GM08714 (cell line): ENCODE results near the gene LDHAL6B.

Experiments used
- H3K4me3 ChIP-seq: fragments of 200-500 bp; sonication (Bioruptor generic); 2 replicates; pipeline ENCODE4 v1.5.1; 2014; ENCODE audit warnings: mild to moderate bottlenecking, low read length, inconsistent platforms
- ZNF274 ChIP-seq: IDR thresholded peaks from 2 replicates; pipeline ENCODE4 v1.6.1; 2012; ENCODE audit warnings: mild to moderate bottlenecking, low read depth, low read length

LDHAL6B gene

DNA sequence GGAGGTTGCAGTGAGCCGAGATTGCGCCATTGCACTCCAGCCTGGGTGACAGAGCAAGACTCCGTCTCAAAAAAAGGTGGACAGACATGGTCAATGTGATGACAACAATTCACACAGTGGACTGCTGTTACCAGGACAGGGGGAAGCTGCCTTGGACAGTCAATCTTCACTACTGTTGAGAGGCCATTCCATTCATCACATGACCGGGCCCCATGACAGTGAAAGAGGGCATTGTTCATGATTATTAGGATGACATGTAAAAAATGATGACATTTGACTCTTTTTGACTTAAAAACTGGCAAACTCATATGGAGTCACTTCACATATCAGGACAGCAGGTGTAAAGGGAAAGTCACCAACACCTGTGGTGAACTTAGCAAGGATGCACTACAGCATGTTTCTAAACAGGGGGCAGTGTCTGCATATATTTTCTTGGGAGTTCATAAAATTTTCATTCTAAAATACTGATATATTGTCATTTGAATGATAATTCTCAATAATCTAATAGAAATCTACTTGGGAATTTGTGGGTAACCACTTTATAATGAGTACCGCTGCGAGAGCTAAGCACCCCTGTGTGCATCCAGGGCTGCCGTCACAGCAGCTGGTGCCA, 34.2 kb upstream of the LDHAL6B start:
- H3K4me3 ChIP-seq, result no peak overlapping the region
- TF ChIP-seq ZNF274, result no peak

- no peak overlapping the region for H3K4me3 ChIP-seq
- TF ChIP-seq ZNF274, result no peak
Measured at GRCh38 chr15:59173194-59173593, 33.4 kb upstream of the LDHAL6B start.

- H3K4me3 ChIP-seq, result no peak overlapping the region
Measured at GRCh38 chr15:59174151-59174834, 32.4 kb upstream of the LDHAL6B start.

DNA sequence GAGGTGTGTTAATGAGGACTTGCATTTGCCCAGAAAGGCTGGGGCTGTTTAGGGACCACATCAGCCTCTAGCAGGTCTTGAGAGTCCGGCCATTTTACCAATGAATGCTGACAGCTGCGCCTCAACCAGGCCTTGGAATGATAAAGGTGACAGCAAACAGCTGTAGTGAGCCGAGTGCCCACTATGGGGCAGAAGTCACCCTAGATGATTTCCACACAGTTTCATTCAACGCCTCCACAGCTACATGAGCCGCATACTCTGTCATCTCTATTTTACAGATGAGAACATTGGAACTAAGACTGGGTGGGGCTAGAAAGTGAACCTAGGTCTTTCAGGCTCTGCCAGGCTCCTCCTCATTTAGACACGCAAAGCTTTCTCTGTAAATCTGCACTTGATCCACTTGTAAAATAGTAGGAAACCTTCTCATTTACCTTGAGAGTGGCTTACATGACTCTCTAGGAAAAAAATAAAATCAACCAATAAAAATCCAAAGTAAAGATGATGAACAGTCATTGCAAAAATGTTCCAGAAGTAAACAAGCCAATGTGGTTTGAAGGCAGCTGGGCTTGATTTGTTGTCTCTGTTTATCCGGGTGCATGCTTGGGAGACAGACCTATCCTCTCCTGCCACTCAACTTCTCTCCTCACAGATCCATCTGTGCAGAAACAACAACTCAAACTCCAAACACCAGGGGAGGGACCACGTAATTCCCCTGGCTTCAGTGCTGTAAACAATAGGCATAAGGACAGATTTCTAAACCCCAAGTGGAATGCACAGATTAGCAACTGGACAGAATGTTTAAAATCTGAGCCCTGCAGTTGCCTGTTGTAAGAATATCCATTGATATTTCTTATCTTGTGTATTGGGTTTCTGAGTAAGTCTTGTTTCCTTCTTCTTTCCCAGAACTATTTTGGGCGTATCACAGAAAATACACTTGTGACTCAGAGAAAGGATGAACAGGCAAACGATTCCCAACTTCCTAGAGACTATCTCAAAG, 31.5 kb upstream of the LDHAL6B start:
- no peak for TF ChIP-seq ZNF274

More at GRCh38 chr15:59174151-59174834, 32.4 kb upstream of the LDHAL6B start:
- TF ChIP-seq ZNF274, result no peak

GRCh38 chr15:59176653-59177316, 29.9 kb upstream of the LDHAL6B start:
- no peak overlapping the region for H3K4me3 ChIP-seq

More for the DNA sequence above, 31.5 kb upstream of the LDHAL6B start:
- no peak overlapping the region for H3K4me3 ChIP-seq

GRCh38 chr15:59177317-59177660, 29.4 kb upstream of the LDHAL6B start:
- H3K4me3 ChIP-seq, result no peak overlapping the region
- no peak for TF ChIP-seq ZNF274

More at GRCh38 chr15:59176653-59177316, 29.9 kb upstream of the LDHAL6B start:
- no peak for TF ChIP-seq ZNF274

DNA sequence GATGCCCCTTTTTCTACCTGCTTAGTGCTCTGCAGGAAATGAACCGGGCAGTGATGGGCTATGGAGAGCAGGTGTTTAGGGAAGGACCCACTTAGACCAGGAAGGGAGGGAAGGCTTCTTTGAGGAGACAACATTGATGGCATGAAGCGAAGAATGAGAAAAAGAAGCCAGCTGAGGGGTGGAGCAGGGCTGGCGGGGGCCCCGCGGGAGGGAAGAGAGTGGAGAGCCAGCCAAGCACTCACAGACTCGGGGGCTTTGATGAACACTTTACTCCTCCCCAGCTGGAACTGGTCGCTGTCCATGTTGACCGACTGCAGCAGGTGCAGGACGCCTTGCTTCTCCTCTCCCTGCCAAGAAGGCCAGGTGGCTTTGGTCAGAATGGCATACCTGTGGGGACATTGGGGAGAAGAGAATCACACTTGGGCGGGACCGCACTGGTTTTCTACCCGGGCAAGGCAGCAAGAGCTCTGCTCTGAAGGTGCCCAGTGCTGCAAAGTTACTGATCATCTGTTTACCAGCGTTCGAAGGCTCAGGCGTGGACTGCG, 28.4 kb upstream of the LDHAL6B start:
- H3K4me3 ChIP-seq, result no peak overlapping the region
- TF ChIP-seq ZNF274, result no peak

GRCh38 chr15:59179717-59180116, 26.9 kb upstream of the LDHAL6B start:
- no peak for TF ChIP-seq ZNF274

DNA sequence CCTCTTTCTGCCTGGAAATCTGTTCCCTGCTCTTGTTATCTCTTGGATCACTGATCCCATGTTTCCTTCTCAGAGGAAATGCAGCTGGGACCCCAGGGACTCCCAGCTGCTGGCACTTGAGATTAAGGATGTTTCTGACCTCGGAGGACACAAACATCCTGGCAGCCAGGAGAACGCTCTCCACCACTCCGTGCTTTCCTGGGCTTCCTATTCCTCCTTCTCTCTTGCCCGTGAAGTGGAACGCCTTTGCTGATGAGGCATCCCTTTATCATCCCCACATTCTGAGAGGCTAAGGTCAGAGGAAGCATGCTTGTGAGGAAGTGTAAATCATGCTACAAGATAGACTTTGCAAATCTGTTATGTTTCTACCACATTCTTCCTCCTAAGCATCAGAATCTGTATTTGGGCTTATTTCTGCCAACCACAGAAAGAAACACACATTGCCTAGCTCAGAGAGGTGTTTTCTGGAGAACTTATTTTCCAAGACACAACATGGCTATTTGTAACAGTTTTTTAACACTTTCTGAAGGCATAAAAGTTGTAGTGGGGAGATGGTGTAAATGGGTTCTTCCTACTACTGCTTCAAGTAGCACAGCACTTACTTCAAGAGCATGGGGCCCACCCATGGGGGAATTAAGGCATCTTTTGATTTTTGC, 25.6 kb upstream of the LDHAL6B start:
- H3K4me3 ChIP-seq, result no peak overlapping the region
- TF ChIP-seq ZNF274, result no peak

More at GRCh38 chr15:59179717-59180116, 26.9 kb upstream of the LDHAL6B start:
- H3K4me3 ChIP-seq, result no peak overlapping the region

- H3K4me3 ChIP-seq, result no peak overlapping the region
- no peak for TF ChIP-seq ZNF274
Measured at GRCh38 chr15:59185725-59186124, 20.9 kb upstream of the LDHAL6B start.

DNA sequence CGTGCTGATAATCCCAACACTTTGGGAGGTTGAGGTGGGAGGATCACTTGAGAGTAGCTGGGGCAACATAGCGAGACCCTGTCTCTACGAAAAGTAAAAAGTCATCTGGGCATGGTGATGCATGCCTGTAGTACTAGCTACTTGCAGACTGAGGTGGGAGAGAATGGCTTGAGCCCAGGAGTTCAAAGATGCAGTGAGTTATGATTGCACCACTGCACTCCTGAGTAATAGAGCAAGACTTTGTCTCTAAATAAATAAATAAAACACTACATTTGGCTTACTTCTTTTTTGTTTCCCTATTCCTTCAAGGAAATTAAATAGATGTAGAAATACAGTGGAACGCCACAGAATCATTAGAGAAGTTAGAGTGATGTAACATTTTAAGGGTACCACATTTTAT, 20.1 kb upstream of the LDHAL6B start:
- H3K4me3 ChIP-seq, result no peak overlapping the region
- no peak for TF ChIP-seq ZNF274

DNA sequence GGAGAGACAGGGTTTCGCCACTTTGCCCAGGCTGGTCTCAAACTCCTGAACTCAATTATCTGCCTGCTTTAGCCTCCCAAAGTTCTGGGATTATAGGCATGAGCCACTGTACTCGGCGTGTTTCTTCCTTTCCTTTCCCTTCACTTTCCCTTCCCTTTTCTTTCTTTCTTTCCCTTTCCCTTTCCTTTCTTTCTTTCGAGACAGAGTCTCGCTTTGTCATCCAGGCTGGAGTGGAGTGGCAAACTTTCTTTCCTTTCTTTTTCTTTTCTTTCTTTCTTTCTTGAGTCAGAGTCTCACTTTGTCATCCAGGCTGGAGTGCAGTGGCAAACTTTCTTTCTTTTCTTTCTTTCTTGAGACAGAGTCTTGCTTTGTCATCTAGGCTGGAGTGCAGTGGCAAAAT, 17.4 kb upstream of the LDHAL6B start:
- no peak overlapping the region for H3K4me3 ChIP-seq
- TF ChIP-seq ZNF274, result no peak

- TF ChIP-seq ZNF274, result no peak
Measured at GRCh38 chr15:59190291-59190690, 16.4 kb upstream of the LDHAL6B start.

More at GRCh38 chr15:59190291-59190690, 16.4 kb upstream of the LDHAL6B start:
- H3K4me3 ChIP-seq, result no peak overlapping the region
